A673 (cell line): ENCODE results near the gene TCEAL4.

ENCODE experiments used
- EZH2 ChIP-seq: fragments of 200-600 bp; sonication (generic); IDR thresholded peaks from 2 replicates; pipeline ENCODE4 v1.6.1; 2017; ENCODE audit warnings: borderline replicate concordance, low read depth, mild to moderate bottlenecking, mixed read lengths, antibody characterized with exemption, low read length; ENCODE audit not compliant: poor library complexity, severe bottlenecking
- TF ChIP-seq, protein P1 (sequence below): fragments of 300-800, 200-600 bp; sonication (generic); conservative IDR thresholded peaks from 2 replicates; pipeline ENCODE4 v1.5.1; 2017; ENCODE audit warnings: low read depth, mild to moderate bottlenecking, antibody characterized with exemption, low read length, moderate library complexity, mixed read lengths

DNA sequence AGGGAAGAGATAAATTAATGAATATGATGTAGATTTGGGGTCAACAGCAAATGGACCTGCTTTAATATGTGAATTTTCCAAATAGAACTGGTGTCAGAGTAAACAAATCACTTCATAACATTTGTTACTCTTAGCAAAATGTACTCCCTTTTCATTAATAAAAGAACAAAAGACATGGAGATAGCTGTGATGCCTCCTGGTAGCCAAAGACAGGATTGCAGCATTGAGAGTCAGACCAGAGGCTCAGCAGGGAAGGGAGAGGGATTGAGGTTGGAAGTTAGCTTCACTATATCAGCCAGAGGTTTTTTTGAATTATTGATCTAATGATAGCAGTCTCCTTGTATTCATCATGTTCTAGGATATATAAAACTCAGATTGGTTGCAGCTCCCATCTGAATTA, 48.6 kb upstream of the TCEAL4 start:
- TF ChIP-seq, protein P1, sequence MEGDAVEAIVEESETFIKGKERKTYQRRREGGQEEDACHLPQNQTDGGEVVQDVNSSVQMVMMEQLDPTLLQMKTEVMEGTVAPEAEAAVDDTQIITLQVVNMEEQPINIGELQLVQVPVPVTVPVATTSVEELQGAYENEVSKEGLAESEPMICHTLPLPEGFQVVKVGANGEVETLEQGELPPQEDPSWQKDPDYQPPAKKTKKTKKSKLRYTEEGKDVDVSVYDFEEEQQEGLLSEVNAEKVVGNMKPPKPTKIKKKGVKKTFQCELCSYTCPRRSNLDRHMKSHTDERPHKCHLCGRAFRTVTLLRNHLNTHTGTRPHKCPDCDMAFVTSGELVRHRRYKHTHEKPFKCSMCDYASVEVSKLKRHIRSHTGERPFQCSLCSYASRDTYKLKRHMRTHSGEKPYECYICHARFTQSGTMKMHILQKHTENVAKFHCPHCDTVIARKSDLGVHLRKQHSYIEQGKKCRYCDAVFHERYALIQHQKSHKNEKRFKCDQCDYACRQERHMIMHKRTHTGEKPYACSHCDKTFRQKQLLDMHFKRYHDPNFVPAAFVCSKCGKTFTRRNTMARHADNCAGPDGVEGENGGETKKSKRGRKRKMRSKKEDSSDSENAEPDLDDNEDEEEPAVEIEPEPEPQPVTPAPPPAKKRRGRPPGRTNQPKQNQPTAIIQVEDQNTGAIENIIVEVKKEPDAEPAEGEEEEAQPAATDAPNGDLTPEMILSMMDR: no peak
- TF ChIP-seq EZH2: no peak
